Limb (tissue), 2 donors: ENCODE measurements around the gene PATE1.
"Not testable (repeated sequence)": the region's sequence is repeated elsewhere in the genome, so short reads cannot be mapped to it uniquely, and the experiment has no call there.

Source experiments
- DNase-seq, 2 donors: peaks; one replicate each; pipeline ENCODE4 v3.0.0-alpha.2; 2016; ENCODE audit errors: extremely low spot score in 2 of 2

PATE1 gene, protein sequence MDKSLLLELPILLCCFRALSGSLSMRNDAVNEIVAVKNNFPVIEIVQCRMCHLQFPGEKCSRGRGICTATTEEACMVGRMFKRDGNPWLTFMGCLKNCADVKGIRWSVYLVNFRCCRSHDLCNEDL

DNA sequence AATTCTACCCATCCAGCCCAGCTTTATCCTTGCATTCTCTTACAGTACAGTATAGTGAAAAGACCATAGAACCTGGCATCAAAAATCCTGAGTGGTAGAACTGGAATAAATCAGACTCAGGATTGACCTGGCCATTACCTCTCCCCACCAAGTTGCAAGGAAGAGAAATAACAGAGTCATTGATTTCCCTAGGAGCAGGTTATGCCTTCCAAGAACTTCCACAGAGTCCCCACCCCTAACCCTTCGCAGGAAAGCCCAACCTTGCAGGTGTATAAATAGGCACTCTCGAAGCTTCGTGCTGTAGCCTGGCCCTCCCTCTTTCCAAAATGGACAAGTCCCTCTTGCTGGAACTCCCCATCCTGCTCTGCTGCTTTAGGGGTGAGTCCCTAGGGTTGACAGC is at the start of gene PATE1:
Gene PATE1 (plus strand): TSS at position 301 of the 400 bp plus-strand sequence. CDS start 26 bp downstream, at position 327.
- no peak for DNase-seq

DNA sequence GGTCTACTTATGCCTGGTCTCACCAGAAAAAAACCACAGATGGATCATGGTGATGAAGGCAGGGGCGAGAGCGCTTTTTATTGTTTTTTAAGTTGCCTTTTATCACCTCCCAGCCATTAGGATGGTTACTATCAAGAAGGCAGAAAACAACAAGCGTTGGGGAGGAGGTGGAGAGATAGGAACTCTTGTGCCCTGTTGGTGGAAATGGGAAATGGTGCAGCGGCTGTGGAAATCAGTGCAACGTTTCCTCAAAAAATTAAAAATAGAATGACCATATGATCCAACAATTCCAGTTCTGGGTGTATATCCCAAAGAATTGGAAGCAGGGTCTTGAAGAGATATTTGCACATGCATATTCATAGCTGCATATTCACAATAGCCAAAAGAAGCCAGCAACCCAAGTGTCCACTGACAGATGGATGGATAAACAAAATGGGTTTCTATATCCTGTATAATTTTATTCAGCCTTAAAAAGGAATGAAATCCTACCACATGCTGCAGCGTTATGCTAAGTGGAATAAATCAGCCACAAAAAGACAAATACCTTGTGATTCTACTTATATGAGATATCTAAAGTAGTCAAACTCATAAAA is 45.0 kb upstream of the PATE1 start:
- DNase-seq, result no peak

DNA sequence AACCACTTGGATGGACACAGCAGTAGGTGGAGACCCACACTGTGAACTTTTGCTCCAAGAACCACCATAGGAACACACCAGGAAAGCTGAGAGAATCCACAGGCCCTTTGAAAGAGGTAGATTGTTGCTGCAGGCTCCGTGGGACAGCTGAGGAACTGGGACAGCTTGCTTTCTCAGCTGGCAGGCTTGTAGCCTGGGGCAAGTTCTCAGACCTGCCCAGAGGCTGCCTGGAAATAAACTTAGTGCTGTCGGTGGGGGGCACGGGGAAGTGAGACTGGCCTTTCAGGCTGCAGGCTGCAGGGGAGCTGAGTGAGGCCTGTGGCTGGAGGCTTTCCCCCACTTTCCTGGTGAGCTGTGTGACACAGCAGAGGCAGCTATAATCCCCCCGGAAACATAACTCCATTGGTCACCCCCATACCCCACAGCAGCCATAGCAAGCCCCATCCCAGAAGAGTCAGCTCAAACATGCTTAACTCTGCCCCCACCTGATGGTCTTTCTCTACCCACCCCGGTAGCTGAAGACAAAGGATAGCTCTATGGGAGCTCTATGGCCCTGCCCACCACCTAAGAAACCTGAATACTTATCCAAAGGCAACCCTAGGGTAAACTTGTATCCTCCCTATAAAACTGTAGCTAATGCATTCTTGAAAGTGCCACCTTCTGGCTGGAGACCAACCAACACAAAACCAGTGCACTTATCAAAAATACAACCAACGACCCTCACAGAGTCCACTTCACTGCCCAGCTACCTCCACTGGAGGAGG is 44.0 kb upstream of the PATE1 start:
- DNase-seq, result no peak

DNA sequence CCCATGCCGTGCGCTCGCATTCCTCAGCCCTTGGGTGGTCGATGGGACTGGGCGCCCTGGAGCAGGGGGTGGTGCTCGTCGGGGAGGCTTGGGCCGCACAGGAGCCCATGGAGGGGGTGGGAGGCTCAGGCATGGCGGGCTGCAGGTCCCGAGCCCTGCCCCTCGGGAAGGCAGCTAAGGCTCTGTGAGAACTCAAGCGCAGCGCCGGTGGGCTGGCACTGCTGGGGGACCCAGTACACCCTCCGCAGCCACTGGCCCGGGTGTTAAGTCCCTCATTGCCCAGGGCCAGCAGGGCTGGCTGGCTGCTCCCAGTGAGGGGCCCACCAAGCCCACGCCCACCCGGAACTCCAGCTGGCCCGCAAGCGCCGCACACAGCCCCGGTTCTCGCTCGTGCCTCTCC is 41.4 kb upstream of the PATE1 start:
- DNase-seq, result not testable (repeated sequence)

DNA sequence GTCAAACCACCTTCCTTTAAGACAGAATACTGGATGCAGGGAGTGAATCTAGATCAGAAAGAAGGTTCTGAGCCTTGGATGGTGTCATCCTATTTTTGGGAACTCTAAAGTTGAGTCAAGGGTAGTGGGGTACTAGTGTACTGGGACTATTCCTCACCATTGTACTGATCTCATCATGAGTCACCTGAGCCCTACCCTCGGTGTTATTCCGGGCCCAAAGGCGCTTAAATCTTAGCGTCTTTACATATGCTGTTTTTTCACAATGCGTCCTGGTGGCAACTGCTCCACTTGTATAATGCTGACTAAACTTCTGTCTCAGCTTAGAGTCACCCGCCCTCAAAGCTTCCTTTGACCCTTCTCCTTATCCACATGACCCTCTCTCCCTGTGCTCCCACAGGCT is 25.3 kb upstream of the PATE1 start:
- no peak for DNase-seq

DNA sequence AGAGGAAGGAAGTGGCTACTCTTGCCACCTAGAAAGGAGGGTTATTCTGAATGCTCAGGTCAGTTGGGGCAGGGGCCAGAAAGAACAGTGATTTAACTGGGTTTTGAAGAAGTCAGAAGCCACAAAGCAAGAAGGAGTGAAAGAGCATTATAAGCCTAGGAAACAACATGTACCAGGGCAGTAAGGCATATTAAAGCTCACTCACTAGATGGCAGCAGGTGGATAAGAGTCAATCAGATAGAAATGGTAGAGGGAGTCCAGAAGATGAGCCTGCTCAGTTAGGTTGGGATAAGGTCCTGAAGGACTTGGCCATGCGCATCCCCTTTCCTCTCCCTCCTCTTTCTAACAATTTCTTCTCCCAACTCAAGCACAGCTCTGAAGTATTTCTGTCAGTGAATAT is 22.0 kb upstream of the PATE1 start:
- no peak for DNase-seq

DNA sequence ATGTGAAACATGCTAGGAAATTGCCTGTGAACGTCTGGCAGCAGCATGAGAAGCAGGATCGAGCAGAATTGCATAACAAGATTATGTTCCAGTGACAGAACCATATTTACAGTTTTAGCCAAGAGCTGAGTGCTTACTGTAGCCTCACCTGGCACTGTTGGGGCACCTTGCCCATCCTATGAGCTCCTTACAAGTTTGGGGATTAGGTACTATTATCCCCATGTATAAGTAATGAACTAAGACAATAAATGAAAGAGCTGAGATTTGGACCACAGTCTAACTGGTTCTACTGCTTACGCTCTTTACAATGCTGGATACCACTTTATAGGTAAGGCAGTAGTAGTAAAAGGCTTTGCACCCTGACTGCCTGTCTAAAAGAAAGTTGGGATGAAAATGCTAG is 17.1 kb upstream of the PATE1 start:
- DNase-seq, result no peak

DNA sequence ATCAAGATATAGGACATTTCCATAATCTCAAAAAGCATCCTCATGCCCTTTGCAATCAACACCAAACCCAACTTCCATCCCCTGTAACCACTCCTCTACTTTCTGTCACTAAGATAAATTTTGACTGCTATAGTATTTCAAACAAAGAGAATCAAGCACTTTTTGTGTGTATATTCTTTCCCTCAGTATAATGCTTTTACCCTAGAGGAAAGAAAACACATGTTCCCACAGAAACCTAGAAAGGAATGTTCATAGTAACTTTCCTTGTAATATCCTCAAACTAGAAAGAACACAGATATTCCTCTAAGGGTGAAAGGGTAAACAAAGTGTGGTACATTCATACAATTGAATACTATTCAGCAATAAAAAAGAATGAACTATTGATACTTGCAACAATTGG is 5.5 kb upstream of the PATE1 start:
- DNase-seq, result no peak

DNA sequence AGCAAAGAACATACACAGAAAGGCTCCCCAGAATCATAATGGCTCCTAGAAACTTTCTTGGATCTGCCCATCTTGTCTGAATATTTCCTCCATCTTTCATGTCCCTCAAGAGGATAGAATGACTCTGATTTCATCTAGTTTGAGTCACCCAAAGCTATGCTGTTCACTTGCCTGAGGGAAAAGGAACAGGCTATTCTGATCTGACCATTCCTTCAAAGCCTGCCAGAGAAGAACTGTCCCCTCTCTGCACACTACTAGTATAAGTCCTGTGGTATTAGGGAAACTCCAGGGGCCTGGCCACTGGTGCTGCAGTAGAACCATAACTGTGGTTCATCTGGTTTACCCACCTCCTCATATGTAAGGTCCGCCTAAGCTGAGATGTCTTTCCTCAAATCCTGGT is 2.4 kb upstream of the PATE1 start:
- no peak for DNase-seq

DNA sequence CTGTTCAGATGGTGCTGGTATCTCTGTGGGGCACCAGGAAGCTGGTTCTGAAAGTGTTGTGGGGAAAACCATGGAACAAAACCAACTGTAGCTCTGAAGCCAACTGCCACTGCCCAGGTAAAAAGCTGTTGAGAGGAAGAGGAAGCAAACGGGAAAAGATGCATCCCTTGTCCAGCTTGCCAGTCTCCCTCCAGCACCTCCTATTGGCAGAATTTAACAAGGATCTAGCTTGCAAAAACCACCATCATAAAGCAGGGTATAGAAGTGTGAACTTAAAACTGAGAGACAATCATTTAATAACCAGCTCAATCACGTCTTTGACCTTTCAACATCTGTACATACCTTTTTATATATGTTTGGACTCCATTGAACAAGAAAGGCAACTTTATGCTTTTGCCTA is 4.5 kb downstream of the PATE1 start:
- no peak for DNase-seq

DNA sequence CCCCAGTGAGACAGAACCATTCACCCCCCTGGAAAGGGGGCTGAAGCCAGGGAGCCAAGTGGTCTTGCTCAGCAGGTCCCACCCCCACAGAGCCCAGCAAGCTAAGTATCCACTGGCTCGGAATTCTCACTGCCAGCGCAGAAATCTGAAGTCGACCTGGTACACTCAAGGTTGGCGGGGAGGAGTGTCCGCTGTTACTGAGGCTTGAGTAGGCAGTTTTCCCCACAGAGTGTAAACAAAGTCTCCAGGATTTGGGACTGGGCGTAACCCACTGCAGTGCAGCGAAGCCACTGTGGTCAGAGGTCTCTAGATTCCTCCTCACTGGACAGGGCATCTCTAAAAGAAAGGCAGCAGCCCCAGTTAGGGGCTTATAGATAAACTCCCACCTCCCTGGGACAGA is 10.0 kb downstream of the PATE1 start:
- DNase-seq, result no peak

DNA sequence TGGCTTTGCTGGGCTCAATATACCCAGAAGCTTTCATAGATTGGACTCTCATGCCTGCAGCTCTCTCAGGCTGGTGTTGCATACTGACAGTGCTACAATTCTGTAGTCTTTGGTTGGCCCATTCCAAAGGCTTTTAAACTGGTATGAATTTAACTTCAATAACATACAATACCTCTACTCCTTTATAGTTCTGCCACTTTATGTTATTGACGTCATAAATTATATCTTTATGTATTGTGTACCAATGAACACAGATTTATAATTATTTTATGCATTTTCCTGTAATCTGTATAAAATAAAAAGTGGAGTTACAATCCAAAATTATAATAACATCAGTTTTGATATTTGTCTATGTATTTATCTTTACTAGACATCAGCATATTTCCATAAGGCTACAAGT is 16.4 kb downstream of the PATE1 start:
- no peak for DNase-seq

DNA sequence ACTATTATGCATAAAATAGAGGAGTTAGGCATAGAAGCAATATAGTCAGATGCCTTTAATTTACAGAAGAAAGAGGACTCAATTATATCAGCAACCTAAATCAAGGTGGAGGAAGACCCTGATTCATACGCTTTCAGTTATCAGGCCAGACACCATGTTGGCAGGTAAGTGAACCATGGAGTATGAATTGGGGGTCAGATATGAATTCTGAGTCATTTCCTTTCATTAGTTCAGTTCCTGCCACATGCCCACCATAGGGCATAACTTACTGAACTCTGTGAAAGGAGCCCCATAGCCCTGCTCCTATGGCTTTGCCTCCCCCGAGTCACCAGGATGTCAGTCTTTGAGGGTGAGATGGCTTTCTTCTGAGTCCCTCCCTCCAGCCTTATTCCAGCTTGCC is 17.4 kb downstream of the PATE1 start:
- DNase-seq, result no peak

DNA sequence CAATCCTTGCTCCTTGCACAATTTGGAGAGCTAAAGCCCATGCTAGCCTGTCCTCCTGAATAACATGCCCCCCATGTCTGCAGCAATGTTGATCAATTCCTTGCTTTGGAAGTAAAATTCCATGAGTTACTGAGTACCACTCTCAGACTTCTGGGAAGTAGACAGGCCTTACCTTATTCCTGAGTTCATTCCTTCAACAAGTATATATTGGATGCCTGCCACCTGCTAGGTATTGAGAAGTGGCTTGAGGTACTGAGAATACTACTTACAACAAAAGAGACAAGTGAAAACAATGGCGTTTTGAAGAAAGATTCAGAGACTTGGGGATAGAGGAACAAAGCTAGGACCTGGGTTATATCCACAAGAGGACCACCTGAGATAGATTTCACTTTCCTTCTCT is 20.2 kb downstream of the PATE1 start:
- DNase-seq, result no peak

DNA sequence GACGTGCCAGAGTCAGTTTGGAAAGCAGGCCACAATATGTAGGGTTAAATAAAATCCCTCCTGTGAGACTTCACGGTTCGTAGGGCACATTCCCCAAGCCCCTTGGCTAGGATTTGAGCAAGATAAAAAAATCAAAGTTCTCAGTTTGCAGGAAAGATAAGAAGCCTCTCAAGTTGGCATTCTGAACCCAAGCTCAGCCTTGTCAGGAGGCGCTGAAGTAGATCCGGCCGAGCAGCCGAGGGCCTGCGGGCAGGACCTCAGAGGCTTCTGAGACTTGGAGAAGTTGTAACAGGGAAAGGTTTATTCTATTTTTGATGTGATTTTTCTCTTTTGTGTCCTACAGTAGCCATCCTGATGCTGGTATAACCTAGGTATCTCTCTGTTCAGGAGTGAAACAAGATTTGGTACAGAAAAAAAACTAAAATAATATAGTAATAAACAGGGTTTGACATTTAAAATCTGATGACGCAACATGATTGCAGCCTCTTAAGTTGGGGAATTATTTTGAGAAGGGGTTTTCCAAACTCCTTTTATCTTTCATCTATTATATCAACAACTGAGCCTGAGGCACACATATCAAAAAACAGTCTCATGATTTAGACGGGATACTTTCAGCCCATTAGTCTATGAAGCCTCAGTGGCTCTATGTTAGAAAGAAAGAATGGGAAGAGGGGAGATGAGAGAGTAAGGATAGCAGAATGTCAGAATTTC is 22.4 kb downstream of the PATE1 start:
- no peak for DNase-seq

DNA sequence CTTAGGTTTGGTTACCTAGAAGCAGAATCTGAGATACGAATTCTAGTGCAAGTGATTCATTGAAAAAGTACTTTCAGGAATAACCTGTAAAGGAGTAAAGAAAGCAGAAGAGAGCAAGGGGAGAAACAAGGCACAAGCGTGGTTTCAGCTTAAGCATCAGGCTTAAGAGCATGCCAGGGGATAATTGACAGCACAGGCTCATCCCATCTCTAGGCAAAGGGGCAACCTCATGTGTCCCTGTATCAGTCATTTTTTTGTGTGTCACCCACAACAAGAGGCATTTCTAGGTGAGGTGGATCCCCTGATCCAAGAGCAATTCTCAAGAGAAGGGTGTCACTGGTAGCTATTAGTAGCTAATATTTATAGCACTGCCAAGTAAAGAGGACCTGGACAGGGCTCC is 24.5 kb downstream of the PATE1 start:
- no peak for DNase-seq

DNA sequence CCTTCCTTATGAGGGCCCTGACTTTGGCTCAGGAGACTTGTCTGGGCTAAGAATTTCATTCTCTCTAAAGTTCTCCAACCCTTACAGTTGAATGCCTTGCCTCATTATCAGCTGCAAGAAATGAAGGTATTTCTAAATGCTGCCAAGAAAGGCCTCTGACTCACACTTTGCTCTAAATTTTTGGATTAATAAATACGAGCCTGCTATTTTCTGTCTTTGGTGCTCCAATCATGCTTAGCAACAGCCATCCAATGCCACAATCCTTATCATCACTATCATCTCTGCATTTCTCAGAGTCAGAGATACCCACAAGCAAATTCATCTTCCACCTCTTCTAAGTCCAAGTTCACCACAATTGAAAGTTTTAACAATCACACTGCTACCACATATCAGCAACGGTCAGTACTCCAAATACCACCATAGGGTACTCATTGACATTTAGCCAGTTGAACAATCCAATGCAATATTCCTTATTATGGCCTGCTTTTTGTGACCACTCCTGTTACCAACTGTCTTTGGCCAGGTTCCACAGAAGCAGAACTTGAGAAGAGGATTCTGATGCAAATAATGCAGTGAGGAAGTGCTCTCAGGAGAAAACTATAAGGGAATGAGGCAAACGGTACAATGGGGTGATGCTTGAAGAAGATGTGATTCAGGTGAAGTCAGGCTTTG is 26.9 kb downstream of the PATE1 start:
- no peak for DNase-seq

DNA sequence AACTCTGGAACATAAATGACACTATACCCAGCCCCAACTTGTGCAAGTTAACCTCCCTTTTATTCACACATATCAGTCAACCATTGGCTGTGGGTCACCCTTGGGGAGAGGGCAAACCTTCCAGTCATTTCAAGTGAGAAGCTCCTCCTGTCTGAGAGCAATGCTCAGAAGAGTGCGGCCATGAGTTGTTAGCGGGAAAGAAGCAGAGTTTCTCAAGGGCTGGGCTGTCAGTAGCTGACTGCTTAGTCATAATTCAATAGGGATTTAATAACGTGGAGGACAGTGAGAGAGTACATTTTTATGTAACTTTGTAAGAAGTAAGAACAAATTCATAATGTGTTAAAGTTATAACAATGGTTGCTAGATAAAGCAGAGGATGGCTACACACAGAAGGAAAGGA is 27.4 kb downstream of the PATE1 start:
- no peak for DNase-seq

DNA sequence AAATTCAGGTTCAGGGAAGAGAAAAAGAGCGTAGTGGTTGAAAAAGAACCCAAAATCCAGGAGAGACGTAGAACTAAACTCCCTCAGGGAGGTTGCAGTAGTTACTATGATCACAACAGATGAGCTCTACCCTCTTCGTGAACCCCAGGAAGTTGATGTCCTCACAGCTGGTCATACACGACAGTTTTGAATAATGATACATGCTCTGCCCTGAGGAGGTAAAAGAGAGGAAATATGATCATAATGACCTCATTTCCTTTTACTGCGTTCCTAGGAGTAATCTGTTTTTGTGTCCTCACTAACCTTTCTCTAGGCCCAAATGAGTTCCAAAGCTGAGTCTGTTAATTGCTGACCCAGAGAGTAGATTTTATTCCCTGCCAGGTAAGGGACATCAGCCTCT is 31.2 kb downstream of the PATE1 start:
- DNase-seq, result no peak

DNA sequence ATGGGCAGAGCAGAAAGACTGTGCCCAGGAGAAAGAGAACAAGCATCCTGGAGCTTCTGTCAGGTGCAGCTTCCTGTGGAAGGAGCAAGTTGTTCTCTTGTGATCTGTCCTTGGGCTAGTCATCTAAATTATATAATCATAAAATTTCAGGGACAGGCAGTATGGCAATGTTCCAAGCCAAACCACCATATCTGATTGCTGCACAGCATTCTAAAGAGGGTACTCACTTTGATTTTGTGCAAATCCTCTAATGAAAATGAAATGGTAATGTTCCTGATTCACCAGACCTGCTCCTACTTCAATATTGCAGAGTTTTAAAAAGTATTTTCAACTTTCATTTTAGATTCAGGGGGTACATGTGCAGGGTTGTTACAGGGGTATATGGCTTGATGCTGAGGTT is 32.6 kb downstream of the PATE1 start, which contains the start of gene PATE2:
Gene PATE2 (minus strand): TSS at position 101 of the 400 bp plus-strand sequence. CDS start 55 bp downstream, at position 46.
- no peak for DNase-seq

DNA sequence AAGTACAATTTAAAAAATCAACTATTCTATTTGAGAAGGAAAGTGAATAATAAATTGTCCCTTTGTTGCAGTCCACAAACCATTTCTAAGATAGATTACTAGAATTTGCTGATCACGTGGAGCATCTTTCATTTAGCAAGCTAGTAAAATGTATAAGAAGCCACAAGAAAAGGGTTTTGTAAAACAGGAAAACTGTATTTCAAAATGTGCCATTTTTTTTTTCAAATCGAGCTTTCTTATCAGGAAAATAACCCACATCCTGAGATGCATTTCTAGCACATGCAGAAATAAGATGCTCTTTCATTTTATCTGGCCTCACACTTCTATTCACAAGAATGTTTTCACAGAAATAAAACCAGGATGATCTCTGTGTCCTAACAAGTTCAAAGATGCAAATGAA is 38.6 kb downstream of the PATE1 start:
- no peak for DNase-seq

DNA sequence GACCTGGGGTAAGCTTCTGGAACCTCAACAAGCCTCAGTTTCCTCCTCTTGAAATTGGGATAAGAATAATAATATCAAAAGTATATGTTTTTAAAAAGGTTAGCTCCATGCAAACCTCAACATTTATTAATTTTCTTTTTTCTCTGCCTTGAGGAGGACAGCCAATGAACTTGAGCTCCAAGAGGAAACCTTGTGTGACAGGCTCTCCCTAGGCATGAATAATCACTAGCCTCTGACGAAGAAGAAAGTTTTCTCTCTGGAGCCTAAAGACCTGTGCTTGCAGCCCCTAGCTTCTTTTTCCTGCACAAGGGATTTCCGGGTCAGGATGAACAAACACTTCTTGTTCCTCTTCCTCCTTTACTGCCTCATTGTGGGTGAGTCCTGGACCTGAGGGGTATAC is 41.7 kb downstream of the PATE1 start, which contains the start of gene PATE3:
Gene PATE3 (plus strand): TSS at position 301 of the 400 bp plus-strand sequence. CDS start 25 bp downstream, at position 326.
- no peak for DNase-seq
